SK-N-SH (cell line): ENCODE results near the gene KIAA0513. TPM values are rescaled to one million over a fixed set of nuclear protein-coding genes. Genes with fewer than 3 reads are reported as not detected.

ENCODE experiments used
- CTCF ChIA-PET: fragments of 300-600, 350-600 bp; formaldehyde crosslinking; extraction: SDS; loops from one replicate; lab custom pipeline; 2021; lab: Yijun Ruan, JAX
- POLR2A ChIA-PET: fragments of 350-600 bp; sonication (Branson Sonifier 250); formaldehyde crosslinking; extraction: SDS; loops from one replicate; lab custom pipeline; 2020; ENCODE audit warnings: antibody characterized with exemption, inconsistent platforms; lab: Yijun Ruan, JAX
- DNase-seq: peaks from one replicate; pipeline ENCODE4 v3.0.0; 2012
- H2AFZ ChIP-seq: fragments of 200-600 bp; sonication (generic); 2 replicates; pipeline ENCODE4 v1.8.1; 2016; ENCODE audit warnings: antibody characterized with exemption, mild to moderate bottlenecking, low read depth
- H3F3A ChIP-seq: fragments of 200-600 bp; sonication (generic); replicated peaks from 2 replicates; pipeline ENCODE3; 2016; ENCODE audit warnings: antibody characterized with exemption, mild to moderate bottlenecking; ENCODE audit not compliant: insufficient read depth
- H3K27ac ChIP-seq, 2 experiments: fragments of 200-500 bp in 1 of 2; fragments of 200-600 bp in 1 of 2; sonication (Bioruptor generic) in 1 of 2; sonication (generic), shearing (Covaris generic) in 1 of 2; 2 replicates each; pipeline versions ENCODE4 v1.5.1 to v1.6.1; 2014 to 2016; ENCODE audit warnings: low read depth in 2 of 2, inconsistent platforms in 1 of 2, low read length in 1 of 2, mild to moderate bottlenecking in 1 of 2, mixed read lengths in 1 of 2
- H3K27me3 ChIP-seq: fragments of 200-600 bp; sonication (generic), shearing (Covaris generic); 2 replicates; pipeline ENCODE4 v1.6.1; 2016; ENCODE audit warnings: mixed run types; ENCODE audit not compliant: insufficient read depth
- H3K36me3 ChIP-seq, 2 experiments: fragments of 200-500 bp in 1 of 2; fragments of 200-600 bp in 1 of 2; sonication (Bioruptor generic) in 1 of 2; sonication (generic) in 1 of 2; replicated peaks in 1 of 2; 2 replicates each; pipeline versions ENCODE3 to v1.5.1; 2014 to 2016; ENCODE audit warnings: low read length in 1 of 2, mild to moderate bottlenecking in 1 of 2; ENCODE audit not compliant: insufficient read depth in 2 of 2, control insufficient read depth in 1 of 2
- H3K4me1 ChIP-seq, 2 experiments: fragments of 200-500 bp in 1 of 2; fragments of 200-600 bp in 1 of 2; sonication (Bioruptor generic) in 1 of 2; sonication (generic), shearing (Covaris generic) in 1 of 2; 2 replicates each; pipeline versions ENCODE4 v1.5.1 to v1.6.1; 2014 to 2016; ENCODE audit warnings: low read depth in 1 of 2, low read length in 1 of 2, mixed run types in 1 of 2; ENCODE audit not compliant: insufficient read depth in 2 of 2, control insufficient read depth in 1 of 2
- H3K4me2 ChIP-seq: fragments of 200-600 bp; sonication (generic), shearing (Covaris generic); 2 replicates; pipeline ENCODE4 v1.6.1; 2017; ENCODE audit warnings: mixed run types
- H3K4me3 ChIP-seq, 2 experiments: fragments of 200-500 bp in 1 of 2; fragments of 200-600 bp in 1 of 2; sonication (Bioruptor generic) in 1 of 2; sonication (generic), shearing (Covaris generic) in 1 of 2; 2 replicates each; pipeline versions ENCODE4 v1.5.1 to v1.8.1; 2014 to 2016; ENCODE audit warnings: low read depth in 2 of 2, inconsistent platforms in 1 of 2, low read length in 1 of 2, mild to moderate bottlenecking in 1 of 2, mixed read lengths in 1 of 2, moderate library complexity in 1 of 2
- H3K79me2 ChIP-seq: fragments of 200-600 bp; sonication (generic); 2 replicates; pipeline ENCODE4 v1.8.1; 2017; ENCODE audit warnings: mild to moderate bottlenecking; ENCODE audit not compliant: insufficient read depth
- H3K9ac ChIP-seq: fragments of 200-600 bp; sonication (generic); 2 replicates; pipeline ENCODE4 v1.6.1; 2017; ENCODE audit warnings: mixed run types
- H3K9me2 ChIP-seq: fragments of 200-600 bp; sonication (generic); 2 replicates; pipeline ENCODE4 v1.6.1; 2017; ENCODE audit warnings: mixed run types
- H3K9me3 ChIP-seq: fragments of 200-600 bp; sonication (generic); 2 replicates; pipeline ENCODE4 v1.6.1; 2017; ENCODE audit warnings: mixed run types, mild to moderate bottlenecking, moderate library complexity
- H4K20me1 ChIP-seq: fragments of 200-600 bp; sonication (generic); 2 replicates; pipeline ENCODE4 v1.6.1; 2017; ENCODE audit warnings: mild to moderate bottlenecking, mixed run types; ENCODE audit not compliant: insufficient read depth
- CHD2 ChIP-seq: fragments of 150-350 bp; IDR thresholded peaks from 2 replicates; pipeline ENCODE4 v1.6.1; 2018; ENCODE audit warnings: low read length; ENCODE audit not compliant: partially characterized antibody
- FOSL2 ChIP-seq: IDR thresholded peaks from 2 replicates; pipeline ENCODE4 v1.4.0; 2012; ENCODE audit warnings: low read depth, mild to moderate bottlenecking, moderate library complexity, borderline replicate concordance
- FOXJ3 ChIP-seq: sonication (generic); formaldehyde crosslinking; IDR thresholded peaks from 2 replicates; pipeline ENCODE4 v1.5.1; 2020; ENCODE audit warnings: mild to moderate bottlenecking, missing genetic modification reagents
- MEF2A ChIP-seq: IDR thresholded peaks from 2 replicates; pipeline ENCODE4 v1.4.0; 2012; ENCODE audit warnings: low read depth, borderline replicate concordance
- MXI1 ChIP-seq: IDR thresholded peaks from 2 replicates; pipeline ENCODE4 v1.6.1; 2012; ENCODE audit warnings: mild to moderate bottlenecking, low read depth, low read length, improper control_type of control experiment
- NRF1 ChIP-seq: IDR thresholded peaks from 2 replicates; pipeline ENCODE4 v1.6.1; 2012; ENCODE audit warnings: low read depth, mild to moderate bottlenecking, low read length
- POLR2AphosphoS5 ChIP-seq: IDR thresholded peaks from 2 replicates; pipeline ENCODE4 v1.6.1; 2012; ENCODE audit warnings: low read depth, low read length
- RCOR1 ChIP-seq: fragments of 150-350 bp; IDR thresholded peaks from 2 replicates; pipeline ENCODE4 v1.6.1; 2017; ENCODE audit warnings: antibody characterized with exemption, low read length
- RXRA ChIP-seq: IDR thresholded peaks from 2 replicates; pipeline ENCODE4 v1.4.0; 2012; ENCODE audit warnings: low read depth, mild to moderate bottlenecking, borderline replicate concordance
- SMC3 ChIP-seq: IDR thresholded peaks from 2 replicates; pipeline ENCODE4 v1.6.1; 2012; ENCODE audit warnings: low read depth, low read length, improper control_type of control experiment
- TAF1 ChIP-seq: IDR thresholded peaks from 2 replicates; pipeline ENCODE4 v1.6.1; 2012; ENCODE audit warnings: low read depth, mild to moderate bottlenecking, low read length, moderate library complexity, borderline replicate concordance
- TEAD4 ChIP-seq: IDR thresholded peaks from 2 replicates; pipeline ENCODE4 v1.4.0; 2012; ENCODE audit warnings: mild to moderate bottlenecking, borderline replicate concordance; ENCODE audit not compliant: insufficient read depth
- WGBS: methylation state at CpG from one replicate; pipeline ENCODE4 v1.1.6; 2017; ENCODE audit warnings: low lambda C conversion rate; 5-methylcytosine and 5-hydroxymethylcytosine counted together
- polyA plus RNA-seq, 3 experiments: library from polyadenylated mRNA; depleted of rRNA; stranded (reverse); fragments of >200 nt; gene quantifications; 2 replicates each; pipeline ENCODE4 v1.2.3, GENCODE V29; 2012
- TF ChIP-seq, protein P1 (sequence below): fragments of 150-350 bp; IDR thresholded peaks from 2 replicates; pipeline ENCODE4 v1.6.1; 2017; ENCODE audit warnings: antibody characterized with exemption, low read length, low read depth, borderline replicate concordance
- TF ChIP-seq, protein P2 (sequence below): fragments of 150-350 bp; IDR thresholded peaks from 2 replicates; pipeline ENCODE4 v1.6.1; 2016; ENCODE audit warnings: mild to moderate bottlenecking, low read depth, low read length
- TF ChIP-seq, protein P3 (sequence below): IDR thresholded peaks from 2 replicates; pipeline ENCODE4 v1.4.0; 2012; ENCODE audit warnings: low read depth

The KIAA0513 gene
- polyA plus RNA-seq, 1 of the 3 experiments (the other 2 are of a cell fraction) = 6.5 TPM

GRCh38 chr16:85077039-85077438 lies 49.4 kb downstream of the KIAA0513 start:
- Histone ChIP-seq H3K4me3 (no peak overlapping the region), H3K4me1 (peaks cover 0 to 4% of the 10 kb centered on the region in 2 experiments; a peak in 1 of 4 replicates), H3K27ac (no peak overlapping the region), H3K4me2 (no peak overlapping the region), H2AFZ (no peak overlapping the region), H3K79me2 (no peaks in the 10 kb centered on the region), H3K9me3 (no peaks in the 10 kb centered on the region), H3F3A (no peaks in the 10 kb centered on the region), H3K27me3 (no peaks in the 10 kb centered on the region), H3K36me3 (peaks cover 0 to 6% of the 10 kb centered on the region in 2 experiments), H3K9me2 (no peaks in the 10 kb centered on the region), H3K9ac (no peak overlapping the region), H4K20me1 (no peaks in the 10 kb centered on the region)
- DNase-seq = no peak
- ChIA-PET POLR2A (no interaction called here), CTCF (interaction anchor here (1.2 to 2.5 kb wide), 2 partner anchors 10 to 30 kb away, joined by 3 to 11 read pairs; no protein-coding TSS in a partner anchor)
- 100% methylated on average over 2 of the region's 10 CpGs for WGBS
- no peak for TF ChIP-seq MXI1
- TF ChIP-seq, protein P1, sequence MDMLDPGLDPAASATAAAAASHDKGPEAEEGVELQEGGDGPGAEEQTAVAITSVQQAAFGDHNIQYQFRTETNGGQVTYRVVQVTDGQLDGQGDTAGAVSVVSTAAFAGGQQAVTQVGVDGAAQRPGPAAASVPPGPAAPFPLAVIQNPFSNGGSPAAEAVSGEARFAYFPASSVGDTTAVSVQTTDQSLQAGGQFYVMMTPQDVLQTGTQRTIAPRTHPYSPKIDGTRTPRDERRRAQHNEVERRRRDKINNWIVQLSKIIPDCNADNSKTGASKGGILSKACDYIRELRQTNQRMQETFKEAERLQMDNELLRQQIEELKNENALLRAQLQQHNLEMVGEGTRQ = no peak
- TF ChIP-seq RCOR1 = no peak
- no peak for TF ChIP-seq MEF2A
- TF ChIP-seq, protein P2, sequence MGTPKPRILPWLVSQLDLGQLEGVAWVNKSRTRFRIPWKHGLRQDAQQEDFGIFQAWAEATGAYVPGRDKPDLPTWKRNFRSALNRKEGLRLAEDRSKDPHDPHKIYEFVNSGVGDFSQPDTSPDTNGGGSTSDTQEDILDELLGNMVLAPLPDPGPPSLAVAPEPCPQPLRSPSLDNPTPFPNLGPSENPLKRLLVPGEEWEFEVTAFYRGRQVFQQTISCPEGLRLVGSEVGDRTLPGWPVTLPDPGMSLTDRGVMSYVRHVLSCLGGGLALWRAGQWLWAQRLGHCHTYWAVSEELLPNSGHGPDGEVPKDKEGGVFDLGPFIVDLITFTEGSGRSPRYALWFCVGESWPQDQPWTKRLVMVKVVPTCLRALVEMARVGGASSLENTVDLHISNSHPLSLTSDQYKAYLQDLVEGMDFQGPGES = no peak
- TF ChIP-seq TEAD4 = no peak
- no peak for TF ChIP-seq POLR2AphosphoS5
- no peak for TF ChIP-seq FOXJ3 (CRISPR knock-in tag)
- no peak for TF ChIP-seq CHD2
- no peak for TF ChIP-seq NRF1
- no peak for TF ChIP-seq FOSL2
- no peak for TF ChIP-seq RXRA
- TF ChIP-seq SMC3 = no peak
- TF ChIP-seq, protein P3, sequence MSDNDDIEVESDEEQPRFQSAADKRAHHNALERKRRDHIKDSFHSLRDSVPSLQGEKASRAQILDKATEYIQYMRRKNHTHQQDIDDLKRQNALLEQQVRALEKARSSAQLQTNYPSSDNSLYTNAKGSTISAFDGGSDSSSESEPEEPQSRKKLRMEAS = no peak
- no peak for TF ChIP-seq TAF1

DNA sequence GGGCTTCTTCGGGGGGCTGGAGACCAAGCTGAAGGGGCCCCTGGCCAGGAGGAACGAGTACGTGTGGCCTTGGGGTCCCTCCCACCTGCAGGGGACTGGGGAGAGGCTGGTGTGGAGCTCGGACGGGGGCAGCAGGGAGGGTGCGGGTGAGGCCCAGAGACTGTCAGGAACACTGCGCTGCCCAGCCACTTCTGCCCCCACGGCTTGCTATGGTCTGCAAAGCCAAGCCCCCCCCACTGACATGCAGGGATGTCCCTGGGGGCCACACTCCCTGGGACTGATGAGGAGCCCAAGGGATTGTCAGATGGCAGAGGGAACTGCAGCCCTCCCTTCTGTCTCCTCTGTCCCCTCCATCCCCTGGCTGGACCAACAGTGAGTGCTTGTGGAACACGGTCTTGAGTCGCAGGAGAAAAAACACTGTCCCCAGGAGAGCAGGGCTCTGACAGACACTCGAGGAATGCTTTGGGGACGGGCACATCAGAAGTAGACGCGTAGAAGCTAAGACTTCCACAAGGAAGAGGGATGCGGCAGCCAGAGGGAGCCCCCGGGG lies 50.1 kb downstream of the KIAA0513 start:
- H3K4me1 ChIP-seq = peaks cover 0 to 4% of the 10 kb centered on the region in 2 experiments; a peak in 1 of 4 replicates
- no peak overlapping the region for H3K4me3 ChIP-seq
- DNase-seq = no peak
- no peaks in the 10 kb centered on the region for H3K9me2 ChIP-seq
- no peaks in the 10 kb centered on the region for H3F3A ChIP-seq
- no peak overlapping the region for H2AFZ ChIP-seq
- TF ChIP-seq, protein P2 = no peak
- H3K27me3 ChIP-seq = no peaks in the 10 kb centered on the region
- CTCF ChIA-PET = interaction anchor here (2.5 kb wide), 1 partner anchor 9 kb away, joined by 11 read pairs; no protein-coding TSS in a partner anchor
- no peaks in the 10 kb centered on the region for H3K9me3 ChIP-seq
- no peak overlapping the region for H3K27ac ChIP-seq
- no peak overlapping the region for H3K9ac ChIP-seq
- no peak overlapping the region for H3K4me2 ChIP-seq
- POLR2A ChIA-PET = no interaction called here
- 92% methylated on average over 15 of the region's 16 CpGs for WGBS
- H4K20me1 ChIP-seq = no peaks in the 10 kb centered on the region
- H3K79me2 ChIP-seq = no peaks in the 10 kb centered on the region
- peaks cover 0 to 6% of the 10 kb centered on the region in 2 experiments for H3K36me3 ChIP-seq
